ENCODE results near the gene GOLGA1.
"Not testable (repeated sequence)": the region's sequence is repeated elsewhere in the genome, so short reads cannot be mapped to it uniquely, and the experiment has no call there.

GOLGA1 gene

DNA sequence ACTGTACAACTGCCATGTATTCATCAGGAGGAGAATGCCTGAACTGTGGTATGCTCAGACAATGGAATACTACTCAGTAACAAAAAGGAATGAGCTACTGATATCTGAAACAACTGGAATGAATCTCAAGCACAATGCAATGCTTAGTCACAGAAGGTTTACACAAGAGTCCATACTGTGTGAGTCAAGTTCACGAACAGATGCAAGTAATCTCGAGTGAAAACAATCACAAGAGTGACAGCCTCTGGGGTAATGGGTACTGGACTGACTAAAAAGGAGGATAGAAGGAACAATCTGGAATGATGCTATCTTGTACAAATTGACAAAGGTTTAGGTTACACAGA lies 19.5 kb upstream of the GOLGA1 start:
- no peak for DNase-seq
- no peaks in the 10 kb centered on the region for H3K36me3 ChIP-seq
- H3K27me3 ChIP-seq: no peaks in the 10 kb centered on the region
- intact Hi-C loops (cut with DNase I; ENCODE audit: low total_unique reads): no loop called here
- H3K4me3 ChIP-seq: no peak overlapping the region
- no peak overlapping the region for H3K27ac ChIP-seq
- no peaks in the 10 kb centered on the region for H3K4me1 ChIP-seq
- TF ChIP-seq, protein P1, sequence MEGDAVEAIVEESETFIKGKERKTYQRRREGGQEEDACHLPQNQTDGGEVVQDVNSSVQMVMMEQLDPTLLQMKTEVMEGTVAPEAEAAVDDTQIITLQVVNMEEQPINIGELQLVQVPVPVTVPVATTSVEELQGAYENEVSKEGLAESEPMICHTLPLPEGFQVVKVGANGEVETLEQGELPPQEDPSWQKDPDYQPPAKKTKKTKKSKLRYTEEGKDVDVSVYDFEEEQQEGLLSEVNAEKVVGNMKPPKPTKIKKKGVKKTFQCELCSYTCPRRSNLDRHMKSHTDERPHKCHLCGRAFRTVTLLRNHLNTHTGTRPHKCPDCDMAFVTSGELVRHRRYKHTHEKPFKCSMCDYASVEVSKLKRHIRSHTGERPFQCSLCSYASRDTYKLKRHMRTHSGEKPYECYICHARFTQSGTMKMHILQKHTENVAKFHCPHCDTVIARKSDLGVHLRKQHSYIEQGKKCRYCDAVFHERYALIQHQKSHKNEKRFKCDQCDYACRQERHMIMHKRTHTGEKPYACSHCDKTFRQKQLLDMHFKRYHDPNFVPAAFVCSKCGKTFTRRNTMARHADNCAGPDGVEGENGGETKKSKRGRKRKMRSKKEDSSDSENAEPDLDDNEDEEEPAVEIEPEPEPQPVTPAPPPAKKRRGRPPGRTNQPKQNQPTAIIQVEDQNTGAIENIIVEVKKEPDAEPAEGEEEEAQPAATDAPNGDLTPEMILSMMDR (IDR thresholded peaks at IDR 0.05): no peak
- no peaks in the 10 kb centered on the region for H3K9me3 ChIP-seq

DNA sequence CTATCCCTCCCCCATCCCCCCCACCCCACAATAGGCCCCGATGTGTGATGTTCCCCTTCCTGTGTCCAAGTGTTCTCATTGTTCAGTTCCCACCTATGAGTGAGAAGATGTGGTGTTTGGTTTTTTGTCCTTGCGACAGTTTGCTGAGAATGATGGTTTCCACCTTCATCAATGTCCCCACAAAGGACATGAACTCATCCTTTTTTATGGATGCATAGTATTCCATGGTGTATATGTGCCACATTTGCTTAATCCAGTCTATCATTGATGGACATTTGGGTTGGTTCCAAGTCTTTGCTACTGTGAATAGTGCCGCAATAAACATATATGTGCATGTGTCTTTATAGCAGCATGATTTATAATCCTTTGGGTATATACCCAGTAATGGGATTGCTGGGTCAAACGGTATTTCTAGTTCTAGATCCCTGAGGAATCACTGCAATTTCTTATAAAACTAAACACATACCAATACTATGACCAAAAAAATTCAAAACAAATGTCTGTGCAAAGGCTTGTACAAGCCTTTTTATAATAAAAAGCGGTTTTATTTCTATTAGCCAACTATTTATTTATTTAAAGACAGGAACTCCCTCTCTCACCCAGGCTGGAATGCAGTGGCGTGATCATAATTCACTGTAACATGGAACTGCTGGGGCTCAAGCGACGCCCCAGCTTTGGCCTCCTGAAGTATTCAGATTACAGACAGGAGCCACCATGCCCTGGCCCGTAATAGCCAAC lies 19.0 kb upstream of the GOLGA1 start:
- H3K4me3 ChIP-seq; H3K4me1 ChIP-seq; intact Hi-C loops (cut with DNase I; ENCODE audit: low total_unique reads); H3K9me3 ChIP-seq; H3K36me3 ChIP-seq; H3K27ac ChIP-seq; DNase-seq; H3K27me3 ChIP-seq: not testable (repeated sequence)

DNA sequence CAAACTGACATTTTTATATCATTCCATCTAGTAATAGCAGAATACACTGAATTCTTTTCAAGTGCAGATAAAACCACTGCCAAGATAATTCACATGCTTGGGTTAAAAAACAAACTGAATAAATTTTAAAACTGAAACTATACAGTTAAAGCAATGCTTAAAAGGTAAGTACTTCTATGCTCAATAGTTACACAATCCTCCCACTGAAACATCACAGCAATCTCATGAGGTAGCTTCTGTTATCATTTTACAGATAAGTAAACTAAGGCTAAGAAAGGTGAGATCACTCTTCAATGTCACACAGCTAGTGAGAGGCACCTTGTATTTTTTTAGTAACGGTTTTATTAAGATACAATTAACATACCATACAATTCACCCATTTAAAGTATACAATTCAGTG lies 13.4 kb upstream of the GOLGA1 start:
- no peaks in the 10 kb centered on the region for H3K27me3 ChIP-seq
- no peak overlapping the region for H3K4me3 ChIP-seq
- TF ChIP-seq, protein P1 (IDR thresholded peaks at IDR 0.05): no peak
- no peaks in the 10 kb centered on the region for H3K9me3 ChIP-seq
- H3K36me3 ChIP-seq: peaks cover 0 to 8% (median 0%) of the 10 kb centered on the region in 3 donors
- intact Hi-C loops (cut with DNase I; ENCODE audit: low total_unique reads): no loop called here
- no peak overlapping the region for H3K27ac ChIP-seq
- no peaks in the 10 kb centered on the region for H3K4me1 ChIP-seq
- no peak for DNase-seq

DNA sequence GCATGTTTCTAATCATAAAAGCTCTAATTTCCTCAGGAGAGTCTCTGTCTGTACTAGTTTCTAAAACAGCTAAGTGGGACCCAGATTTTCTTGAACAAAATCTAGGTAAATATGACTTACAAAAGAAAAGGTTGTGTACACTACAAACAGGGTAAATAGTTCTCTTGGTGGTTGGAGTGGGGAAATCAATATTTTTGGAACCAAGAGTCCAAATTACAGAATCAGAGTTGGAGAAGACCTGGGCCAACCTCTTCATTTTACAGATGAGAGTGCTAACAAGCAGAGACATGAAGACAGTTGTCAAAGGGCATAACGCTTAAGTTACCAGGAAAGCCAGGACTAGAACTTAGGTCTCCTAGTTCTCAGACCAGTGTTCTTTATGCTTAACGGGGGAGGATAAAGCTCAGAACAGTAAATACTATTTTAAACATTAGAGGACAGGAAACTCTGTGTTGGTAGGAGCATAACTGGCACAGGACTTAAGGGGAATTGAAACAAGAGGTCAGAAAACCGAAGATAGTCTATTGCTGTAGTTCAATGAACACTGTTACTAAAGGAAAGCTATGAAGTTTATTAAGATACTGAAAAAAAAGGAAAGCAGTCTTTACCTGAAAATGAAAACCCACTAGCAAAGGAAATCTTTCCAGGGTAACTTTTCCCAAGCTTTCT lies 9.3 kb upstream of the GOLGA1 start:
- Histone ChIP-seq H3K36me3 (peaks cover 0 to 8% (median 0%) of the 10 kb centered on the region in 3 donors), H3K27ac (no peak overlapping the region), H3K4me3 (no peak overlapping the region), H3K9me3 (no peaks in the 10 kb centered on the region), H3K4me1 (no peaks in the 10 kb centered on the region), H3K27me3 (no peaks in the 10 kb centered on the region)
- intact Hi-C loops (cut with DNase I; ENCODE audit: low total_unique reads): no loop called here
- TF ChIP-seq, protein P1 (IDR thresholded peaks at IDR 0.05): no peak
- no peak for DNase-seq

DNA sequence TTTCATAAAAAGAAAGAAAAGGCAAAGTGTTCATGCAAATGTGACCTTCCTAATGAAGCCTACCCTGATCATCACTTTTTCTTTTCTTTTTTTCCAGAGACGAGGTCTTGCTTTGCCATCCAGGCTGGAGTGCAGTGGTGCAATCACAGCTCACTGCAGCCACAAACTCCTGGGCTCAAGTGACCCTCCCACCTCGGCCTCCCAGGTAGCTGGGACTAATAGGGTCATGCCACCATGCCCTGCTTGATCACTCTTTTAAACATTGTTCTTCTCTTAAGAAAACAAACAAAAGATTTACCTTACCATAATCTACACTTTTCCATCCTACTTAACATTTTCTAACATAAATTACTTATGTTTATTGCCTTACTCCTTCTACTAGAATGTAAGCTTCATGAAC lies 8.5 kb upstream of the GOLGA1 start:
- TF ChIP-seq, protein P1 (IDR thresholded peaks at IDR 0.05): no peak
- intact Hi-C loops (cut with DNase I; ENCODE audit: low total_unique reads): no loop called here
- H3K27ac ChIP-seq: no peak overlapping the region
- H3K27me3 ChIP-seq: no peaks in the 10 kb centered on the region
- H3K36me3 ChIP-seq: peaks cover 0 to 8% (median 0%) of the 10 kb centered on the region in 3 donors
- no peaks in the 10 kb centered on the region for H3K4me1 ChIP-seq
- H3K9me3 ChIP-seq: no peaks in the 10 kb centered on the region
- DNase-seq: no peak
- no peak overlapping the region for H3K4me3 ChIP-seq

DNA sequence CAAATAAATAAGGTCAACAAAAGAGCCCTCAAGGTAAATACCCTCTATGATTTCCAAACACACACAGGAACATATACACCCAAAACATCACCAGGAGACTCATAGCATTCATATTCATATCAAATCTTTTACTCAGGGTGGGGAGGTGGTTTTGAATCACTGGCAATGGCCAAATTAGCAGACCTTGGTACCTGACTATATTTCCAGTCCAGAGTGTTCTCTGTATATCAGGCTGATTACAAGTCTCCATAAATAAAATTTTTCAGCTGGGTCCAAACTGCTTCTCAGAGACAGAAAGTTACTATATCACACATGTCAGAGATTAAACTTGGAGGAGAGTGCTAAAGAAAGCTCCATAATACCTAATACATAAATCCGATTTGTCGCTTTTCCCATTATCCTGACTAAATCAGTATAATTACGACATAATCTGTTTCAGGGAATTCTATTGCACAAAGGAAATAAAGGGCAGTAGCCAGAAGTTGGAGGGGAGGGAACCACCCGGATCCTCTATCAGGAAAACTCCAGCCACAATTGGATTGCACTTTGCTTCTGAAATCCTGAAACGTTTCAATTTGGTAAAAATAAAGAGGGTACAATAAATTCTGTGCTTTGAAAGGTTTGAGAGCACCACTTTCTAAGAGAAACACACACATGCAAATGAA lies 7.0 kb upstream of the GOLGA1 start:
- no peaks in the 10 kb centered on the region for H3K27me3 ChIP-seq

More for the DNA sequence above, 7.0 kb upstream of the GOLGA1 start:
- H3K27ac ChIP-seq: no peak overlapping the region
- TF ChIP-seq, protein P1 (IDR thresholded peaks at IDR 0.05): no peak
- no peak for DNase-seq
- H3K36me3 ChIP-seq: peaks cover 0 to 4% (median 0%) of the 10 kb centered on the region in 3 donors
- H3K4me1 ChIP-seq: no peaks in the 10 kb centered on the region
- no peaks in the 10 kb centered on the region for H3K9me3 ChIP-seq
- no peak overlapping the region for H3K4me3 ChIP-seq
- intact Hi-C loops (cut with DNase I; ENCODE audit: low total_unique reads): no loop called here

Measured in tibial artery (tissue), 4 donors.